T-helper 2 cell treated with Interferon-gamma antibody and Interleukin-4, amounts not matched to agents 5 μg/mL and 100 μg/mL, for 36 hours (primary cell): ENCODE measurements around the gene PDZRN3.

Experiments
- DNase-seq: peaks from one replicate; pipeline ENCODE4 v3.0.0; 2021; ENCODE audit warnings: low spot score
- H3K27ac Mint-ChIP-seq: one replicate; pipeline ENCODE4 v1.8.0; 2021; ENCODE audit warnings: mild to moderate bottlenecking, mixed read lengths
- H3K27me3 Mint-ChIP-seq: one replicate; pipeline ENCODE4 v1.8.0; 2021; ENCODE audit warnings: low read depth, mixed read lengths
- H3K36me3 Mint-ChIP-seq: one replicate; pipeline ENCODE4 v1.8.0; 2021; ENCODE audit warnings: low read depth, mixed read lengths
- H3K4me1 Mint-ChIP-seq: one replicate; pipeline ENCODE4 v1.8.0; 2021; ENCODE audit warnings: low read depth, mixed read lengths
- H3K4me3 Mint-ChIP-seq: one replicate; pipeline ENCODE4 v1.8.0; 2022; ENCODE audit warnings: mild to moderate bottlenecking, moderate library complexity, mixed read lengths
- H3K9me3 Mint-ChIP-seq: one replicate; pipeline ENCODE4 v1.8.0; 2021; ENCODE audit warnings: mixed read lengths

PDZRN3 gene

DNA sequence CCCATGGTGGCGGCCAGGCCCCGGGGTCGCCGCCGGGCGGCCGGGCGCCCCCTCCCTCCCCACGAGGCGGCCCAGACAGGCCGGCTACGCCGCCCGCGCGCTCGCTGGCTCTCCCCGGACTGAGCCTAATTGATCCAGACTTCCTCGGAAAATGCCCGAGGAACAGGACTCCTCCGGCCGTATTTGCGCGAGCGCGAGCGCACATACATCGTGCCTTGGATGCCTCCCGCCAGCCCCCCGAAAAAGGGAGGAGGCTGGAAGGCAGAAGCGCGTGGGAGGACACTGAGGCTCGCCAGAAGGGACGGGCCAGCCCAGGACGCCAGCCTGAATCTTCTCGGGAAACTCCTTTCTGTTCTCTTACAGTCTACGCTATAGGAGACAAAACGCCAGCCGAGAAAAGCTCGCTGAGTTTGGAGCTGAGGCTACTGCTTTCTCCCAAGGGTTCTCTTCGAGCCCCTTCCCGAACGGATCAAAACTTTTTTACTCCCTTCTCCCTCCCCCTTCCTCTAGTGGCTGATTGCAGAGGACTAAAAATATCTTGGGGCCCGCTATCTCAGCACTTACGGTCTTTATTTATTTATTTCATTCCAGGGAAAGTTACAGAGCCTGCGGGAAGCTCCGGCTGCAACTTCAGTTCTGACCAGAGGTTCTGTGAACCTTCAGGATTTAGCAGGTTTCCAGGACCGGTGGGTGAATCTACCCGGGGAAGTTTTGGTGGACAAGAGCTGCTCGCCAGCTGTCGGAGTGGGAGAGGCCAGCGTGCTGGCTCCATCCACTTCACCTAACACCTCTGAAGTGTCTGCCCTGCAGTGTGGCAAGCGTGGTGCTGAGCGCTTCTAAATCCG is at the start of gene PDZRN3:
TSS of gene PDZRN3 (minus strand) at position 121 of the 845 bp plus-strand sequence.
- peaks cover 17% of the 10 kb centered on the region for H3K27me3 Mint-ChIP-seq
- H3K4me3 Mint-ChIP-seq = no peak within 1 kb of the TSS

DNA sequence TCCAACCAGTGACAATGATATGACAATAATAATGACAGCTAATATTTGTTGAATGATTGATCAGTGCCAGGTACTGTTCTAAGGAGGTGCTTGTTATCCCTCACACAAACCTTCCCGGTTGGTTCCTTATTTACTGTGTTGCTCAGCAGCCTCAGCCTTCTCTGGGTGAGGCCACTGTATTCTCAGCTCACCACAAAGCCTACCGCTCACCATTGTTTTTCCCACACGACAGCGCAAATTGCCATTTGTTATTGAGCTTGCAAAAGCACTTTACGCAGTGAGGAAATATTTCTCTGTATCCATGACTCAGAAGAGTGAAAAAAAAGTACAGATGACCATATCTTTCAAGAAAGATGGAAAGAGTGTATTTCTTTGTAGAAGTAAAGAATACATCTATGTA is 49.5 kb upstream of the PDZRN3 start:
- Mint-ChIP-seq H3K27ac (no peak overlapping the region), H3K27me3 (no peaks in the 10 kb centered on the region), H3K36me3 (no peaks in the 10 kb centered on the region), H3K4me3 (no peak overlapping the region), H3K4me1 (no peaks in the 10 kb centered on the region), H3K9me3 (no peaks in the 10 kb centered on the region)
- DNase-seq = no peak

More for the DNA sequence above, at the start of gene PDZRN3:
- Mint-ChIP-seq H3K9me3 (no peaks in the 10 kb centered on the region), H3K27ac (no peak within 1 kb of the TSS), H3K36me3 (no peaks in the 10 kb centered on the region), H3K4me1 (no peaks in the 10 kb centered on the region)
- DNase-seq = no peak

DNA sequence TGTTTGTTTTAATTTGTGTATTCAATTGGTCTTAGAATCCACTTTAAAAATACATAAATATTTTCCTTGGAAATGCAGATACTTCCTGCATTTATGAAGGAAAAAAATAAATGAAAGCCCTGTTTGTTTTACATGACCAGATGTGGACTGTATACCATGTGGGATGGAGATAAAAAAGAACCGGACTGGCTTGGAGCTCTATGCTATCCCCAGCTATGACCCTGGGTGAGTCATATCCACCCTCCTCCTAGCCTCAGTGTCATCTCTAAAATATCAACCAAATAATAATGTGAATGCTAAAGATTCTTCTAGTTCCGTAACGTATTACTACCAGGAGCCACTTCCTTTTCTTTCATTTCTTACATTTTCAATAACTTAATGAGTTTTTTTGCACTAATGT is 44.5 kb upstream of the PDZRN3 start:
- Mint-ChIP-seq H3K4me1 (no peaks in the 10 kb centered on the region), H3K36me3 (no peaks in the 10 kb centered on the region), H3K27ac (no peak overlapping the region), H3K9me3 (no peaks in the 10 kb centered on the region), H3K4me3 (no peak overlapping the region), H3K27me3 (no peaks in the 10 kb centered on the region)
- no peak for DNase-seq

DNA sequence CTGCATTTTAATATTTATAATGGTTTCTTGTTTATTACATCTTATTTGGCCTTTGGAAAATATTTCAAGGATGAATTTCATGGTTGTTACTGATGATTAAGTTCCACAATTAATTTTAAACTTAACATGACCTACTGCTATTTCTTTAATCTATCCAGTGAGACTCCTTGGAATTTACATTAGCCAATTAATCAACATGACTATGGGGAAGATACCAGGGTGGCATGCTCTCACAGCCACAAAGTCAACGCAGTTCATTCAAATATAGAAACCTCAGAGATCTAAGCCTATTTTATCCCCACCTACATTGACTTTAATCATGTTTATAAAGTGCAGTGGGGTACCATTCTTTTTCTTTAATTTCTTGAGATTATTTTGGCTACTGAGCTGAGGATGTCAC is 43.6 kb upstream of the PDZRN3 start:
- Mint-ChIP-seq H3K9me3 (no peaks in the 10 kb centered on the region), H3K27ac (no peak overlapping the region), H3K36me3 (no peaks in the 10 kb centered on the region), H3K4me3 (no peak overlapping the region), H3K27me3 (no peaks in the 10 kb centered on the region), H3K4me1 (no peaks in the 10 kb centered on the region)
- DNase-seq = no peak

DNA sequence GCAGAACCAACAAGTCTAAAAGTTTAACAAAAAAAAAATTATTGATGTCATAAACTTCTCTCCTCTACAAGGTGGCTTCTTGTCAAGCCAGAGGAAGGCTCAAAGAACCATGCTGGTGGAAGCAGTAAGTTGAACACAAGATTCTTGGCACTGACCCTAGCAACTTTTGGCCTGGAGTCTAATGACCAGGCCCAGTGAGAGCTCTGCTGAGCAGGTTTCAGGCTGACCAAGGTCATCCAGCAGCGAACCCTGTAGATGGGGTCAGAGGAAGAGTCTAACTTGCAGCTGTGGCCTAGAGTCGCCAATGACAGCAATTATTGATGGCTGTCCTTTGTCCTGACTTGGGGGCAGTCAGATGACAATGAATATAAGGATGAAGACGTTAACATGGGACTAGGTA is 43.1 kb upstream of the PDZRN3 start:
- no peaks in the 10 kb centered on the region for H3K36me3 Mint-ChIP-seq
- H3K4me3 Mint-ChIP-seq = no peak overlapping the region
- H3K27ac Mint-ChIP-seq = no peak overlapping the region
- H3K4me1 Mint-ChIP-seq = no peaks in the 10 kb centered on the region
- H3K27me3 Mint-ChIP-seq = no peaks in the 10 kb centered on the region
- H3K9me3 Mint-ChIP-seq = no peaks in the 10 kb centered on the region
- no peak for DNase-seq

DNA sequence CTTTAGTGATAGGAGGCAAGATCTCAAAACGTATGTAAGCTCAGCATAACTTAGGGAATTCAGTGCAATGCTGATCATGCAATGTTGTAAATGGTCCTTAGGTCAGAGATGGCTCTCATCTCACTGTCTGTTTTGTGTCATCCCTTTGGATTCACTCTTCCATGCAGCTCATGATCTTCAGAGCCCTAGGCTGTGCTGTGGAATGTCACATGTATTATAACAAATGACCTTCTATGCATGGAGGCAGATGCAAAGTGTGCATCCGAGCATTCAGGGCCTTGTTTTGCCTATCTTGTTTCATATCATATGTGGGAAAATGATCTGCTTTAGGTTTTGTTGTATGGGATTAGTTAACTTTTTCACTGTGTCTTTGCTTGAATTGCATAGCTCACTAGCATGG is 40.5 kb upstream of the PDZRN3 start:
- H3K4me1 Mint-ChIP-seq = no peaks in the 10 kb centered on the region
- no peak overlapping the region for H3K27ac Mint-ChIP-seq
- H3K36me3 Mint-ChIP-seq = no peaks in the 10 kb centered on the region
- no peaks in the 10 kb centered on the region for H3K27me3 Mint-ChIP-seq
- no peak overlapping the region for H3K4me3 Mint-ChIP-seq
- no peaks in the 10 kb centered on the region for H3K9me3 Mint-ChIP-seq
- no peak for DNase-seq

DNA sequence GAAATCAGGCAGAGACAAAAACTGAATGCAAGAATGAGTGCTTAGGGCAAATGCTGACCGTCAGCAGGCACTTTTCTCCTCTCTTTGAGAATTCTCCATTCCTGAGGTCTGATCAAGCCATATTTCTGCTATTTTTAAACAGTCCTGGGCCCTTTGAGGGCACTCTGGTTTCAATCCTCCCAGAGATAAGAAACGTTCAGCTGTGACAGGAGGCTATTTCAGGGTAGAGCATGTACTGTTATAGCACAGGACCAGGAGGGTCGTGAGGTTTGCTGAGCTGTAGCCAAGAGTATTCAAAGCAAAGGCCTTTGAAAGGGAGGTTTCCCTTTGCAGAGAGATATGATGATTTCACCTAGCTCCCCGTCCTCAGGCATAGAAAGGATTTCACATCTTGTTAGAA is 39.6 kb upstream of the PDZRN3 start:
- Mint-ChIP-seq H3K27me3 (no peaks in the 10 kb centered on the region), H3K4me3 (no peak overlapping the region), H3K9me3 (no peaks in the 10 kb centered on the region), H3K27ac (no peak overlapping the region), H3K4me1 (no peaks in the 10 kb centered on the region), H3K36me3 (no peaks in the 10 kb centered on the region)
- no peak for DNase-seq

DNA sequence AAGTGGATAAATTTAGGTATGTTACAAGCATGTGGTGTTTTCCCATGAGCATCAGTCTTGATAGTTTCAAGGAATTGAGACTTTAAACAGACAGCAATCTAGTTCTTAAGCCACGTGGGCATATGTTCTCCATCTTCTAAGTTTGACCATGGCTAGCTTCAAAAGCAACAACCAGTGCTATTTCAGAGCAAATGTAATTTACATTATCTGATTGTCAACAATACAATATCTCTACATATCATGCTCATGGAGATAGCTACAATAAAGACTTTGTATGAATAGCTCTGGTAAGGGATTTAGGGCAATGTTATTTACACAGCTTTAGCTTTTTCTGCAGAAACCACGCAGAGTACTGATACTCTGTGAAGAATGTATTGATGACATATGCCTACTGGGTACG is 38.8 kb upstream of the PDZRN3 start:
- H3K9me3 Mint-ChIP-seq = no peaks in the 10 kb centered on the region
- no peak overlapping the region for H3K27ac Mint-ChIP-seq
- DNase-seq = no peak
- no peaks in the 10 kb centered on the region for H3K27me3 Mint-ChIP-seq
- no peaks in the 10 kb centered on the region for H3K36me3 Mint-ChIP-seq
- H3K4me1 Mint-ChIP-seq = no peaks in the 10 kb centered on the region
- H3K4me3 Mint-ChIP-seq = no peak overlapping the region

DNA sequence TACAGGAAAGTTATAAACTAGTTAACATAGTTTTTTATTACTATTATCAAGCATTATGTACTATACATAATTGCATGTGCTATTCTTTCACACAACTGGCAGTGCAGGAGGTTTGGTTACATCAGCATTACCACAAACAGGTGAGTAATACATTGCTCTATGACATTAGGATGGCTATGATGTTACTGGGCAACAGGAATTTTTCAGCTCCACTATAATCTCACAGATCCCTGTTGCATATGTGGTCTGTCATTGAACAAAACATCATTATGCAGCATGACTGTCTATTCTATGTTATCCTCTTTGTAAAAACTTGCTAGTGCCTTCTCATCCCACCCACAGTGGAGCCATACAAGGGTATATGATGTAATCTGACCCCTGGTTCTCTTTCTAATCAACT is 36.5 kb upstream of the PDZRN3 start:
- Mint-ChIP-seq H3K27me3 (no peaks in the 10 kb centered on the region), H3K27ac (no peak overlapping the region), H3K36me3 (no peaks in the 10 kb centered on the region), H3K4me3 (no peak overlapping the region), H3K4me1 (no peaks in the 10 kb centered on the region), H3K9me3 (no peaks in the 10 kb centered on the region)
- no peak for DNase-seq

DNA sequence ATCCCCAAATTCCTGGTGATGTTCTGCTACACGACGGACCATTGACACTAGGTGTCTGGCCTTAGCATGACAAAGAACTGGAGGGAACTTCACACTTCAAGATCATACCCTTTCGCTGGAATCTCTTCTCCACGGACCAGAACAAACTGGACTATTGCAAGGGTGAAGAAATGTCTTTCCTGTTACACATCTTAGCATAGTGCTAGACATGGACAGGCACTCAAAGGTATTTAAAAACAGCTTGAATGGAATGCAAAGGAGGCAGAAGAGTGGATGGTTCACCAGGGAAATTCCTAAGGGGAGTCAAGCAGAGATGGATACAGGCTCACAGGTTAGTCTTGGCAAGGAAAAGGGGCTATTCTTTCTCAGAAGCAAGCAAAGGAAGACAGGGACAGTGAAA is 33.5 kb upstream of the PDZRN3 start:
- H3K36me3 Mint-ChIP-seq = no peaks in the 10 kb centered on the region
- no peak for DNase-seq
- H3K9me3 Mint-ChIP-seq = no peaks in the 10 kb centered on the region
- H3K4me3 Mint-ChIP-seq = no peak overlapping the region
- no peak overlapping the region for H3K27ac Mint-ChIP-seq
- no peaks in the 10 kb centered on the region for H3K27me3 Mint-ChIP-seq
- H3K4me1 Mint-ChIP-seq = no peaks in the 10 kb centered on the region

DNA sequence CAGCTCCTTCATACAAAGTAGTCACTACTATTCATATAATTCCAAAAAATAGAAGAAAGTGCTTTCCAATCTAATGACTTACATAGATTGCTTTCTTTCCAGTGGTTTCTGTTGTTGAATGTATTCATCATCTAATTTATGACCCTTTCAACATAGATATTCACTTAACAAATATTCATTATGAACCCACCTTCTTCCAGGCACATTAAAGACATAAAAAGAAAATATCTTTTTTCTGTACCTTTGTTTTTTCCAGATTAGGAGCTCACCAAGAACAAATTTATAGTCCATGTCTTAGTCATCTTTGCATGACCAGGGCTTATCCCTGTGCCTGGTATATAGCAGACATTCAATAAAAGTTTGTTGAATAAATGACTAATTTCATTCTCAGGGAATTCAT is 32.4 kb upstream of the PDZRN3 start:
- Mint-ChIP-seq H3K27ac (no peak overlapping the region), H3K4me1 (no peaks in the 10 kb centered on the region), H3K27me3 (no peaks in the 10 kb centered on the region), H3K36me3 (no peaks in the 10 kb centered on the region), H3K9me3 (no peaks in the 10 kb centered on the region), H3K4me3 (no peak overlapping the region)
- DNase-seq = no peak

DNA sequence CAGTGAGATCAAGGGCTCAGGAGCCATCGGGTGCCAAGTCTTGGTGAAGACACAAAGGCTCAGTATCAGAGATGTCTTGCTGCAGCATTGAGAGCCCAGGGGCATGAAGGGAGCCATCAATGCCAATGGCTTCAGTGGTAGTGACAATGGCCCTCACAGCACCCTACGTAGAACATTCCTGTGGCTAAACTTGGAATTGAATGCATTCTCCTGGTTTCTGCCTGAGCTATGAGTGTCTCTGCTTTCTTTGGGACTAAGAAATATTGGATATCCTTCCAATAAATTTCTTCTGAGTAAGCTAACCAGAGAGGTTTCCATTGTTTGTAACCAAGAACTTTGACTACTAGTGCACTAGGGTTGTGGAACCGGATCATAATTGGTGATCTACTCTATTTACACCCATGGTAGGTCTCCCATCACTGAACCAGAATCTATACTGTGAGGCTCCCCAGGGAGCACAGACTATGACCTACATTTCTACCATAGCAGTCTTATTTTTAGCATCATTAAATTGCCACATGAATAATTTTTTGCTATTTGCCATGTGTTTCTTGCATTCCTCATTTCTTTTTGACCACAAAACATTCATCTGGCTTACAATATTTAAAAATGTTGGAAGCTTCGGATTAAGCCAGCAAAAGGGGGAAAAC is 31.6 kb upstream of the PDZRN3 start:
- H3K36me3 Mint-ChIP-seq = no peaks in the 10 kb centered on the region
- no peak for DNase-seq
- H3K9me3 Mint-ChIP-seq = no peaks in the 10 kb centered on the region
- H3K27me3 Mint-ChIP-seq = no peaks in the 10 kb centered on the region
- H3K4me1 Mint-ChIP-seq = no peaks in the 10 kb centered on the region
- H3K27ac Mint-ChIP-seq = no peak overlapping the region
- H3K4me3 Mint-ChIP-seq = no peak overlapping the region

DNA sequence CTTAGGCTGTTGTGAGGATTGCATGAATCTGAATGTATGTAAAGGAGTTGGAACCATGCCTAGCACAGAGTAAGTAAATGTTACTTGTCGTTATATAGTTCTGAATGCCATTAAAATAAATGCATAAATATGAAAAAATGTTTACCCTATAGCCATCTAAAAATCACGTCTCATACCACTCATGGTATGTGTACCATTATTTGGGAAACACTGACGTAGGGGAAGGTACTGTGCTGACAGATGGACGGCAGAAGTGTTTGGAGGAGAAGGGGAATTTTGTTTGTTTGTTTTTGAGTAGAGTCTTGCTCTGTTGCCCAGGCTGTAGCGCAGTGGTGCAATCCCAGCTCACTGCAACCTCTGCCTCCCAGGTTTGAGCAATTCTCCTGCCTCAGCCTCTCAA is 30.5 kb upstream of the PDZRN3 start:
- no peak overlapping the region for H3K4me3 Mint-ChIP-seq
- no peaks in the 10 kb centered on the region for H3K36me3 Mint-ChIP-seq

DNA sequence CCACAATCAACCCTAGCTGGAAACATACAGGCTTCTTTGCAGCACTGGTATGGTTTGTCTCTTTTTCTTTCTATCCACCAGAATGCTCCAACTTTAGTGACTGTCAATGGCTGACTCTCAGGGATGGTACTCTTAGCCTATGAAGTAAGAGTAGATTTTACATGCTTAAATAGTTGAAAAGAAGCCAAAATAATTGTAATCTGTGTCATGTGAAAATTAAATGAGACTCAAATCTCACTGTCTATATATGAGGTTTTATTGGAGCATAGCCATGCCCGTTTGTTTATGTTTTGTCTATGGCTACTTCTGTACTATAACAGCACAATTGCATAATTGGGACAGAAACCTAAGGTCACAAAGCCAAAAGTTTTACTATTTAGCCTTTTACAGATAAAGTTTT is 29.1 kb upstream of the PDZRN3 start:
- Mint-ChIP-seq H3K27me3 (no peaks in the 10 kb centered on the region), H3K9me3 (no peaks in the 10 kb centered on the region), H3K36me3 (no peaks in the 10 kb centered on the region), H3K4me1 (no peaks in the 10 kb centered on the region), H3K4me3 (no peak overlapping the region), H3K27ac (no peak overlapping the region)
- no peak for DNase-seq

More for the DNA sequence above, 30.5 kb upstream of the PDZRN3 start:
- H3K9me3 Mint-ChIP-seq = no peaks in the 10 kb centered on the region
- no peaks in the 10 kb centered on the region for H3K4me1 Mint-ChIP-seq
- no peak overlapping the region for H3K27ac Mint-ChIP-seq
- DNase-seq = no peak
- no peaks in the 10 kb centered on the region for H3K27me3 Mint-ChIP-seq

DNA sequence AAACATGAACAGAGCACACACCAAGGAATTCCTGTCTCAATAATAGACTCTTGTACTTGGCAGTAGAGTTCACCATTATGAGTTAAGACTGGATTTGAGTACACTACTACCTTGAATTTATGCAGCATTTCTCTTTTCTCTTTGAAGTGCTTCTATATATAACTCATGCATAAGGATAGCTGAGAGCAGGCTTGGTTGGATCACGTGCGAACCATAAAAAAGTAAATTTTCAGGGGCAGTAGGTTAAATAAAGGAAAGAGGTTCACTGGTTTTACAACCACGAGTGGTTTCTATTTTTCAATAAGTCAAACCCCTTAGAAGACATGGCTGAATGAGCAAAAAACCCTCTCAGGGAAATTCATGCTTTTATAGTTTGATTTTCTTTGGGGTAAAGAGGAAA is 28.6 kb upstream of the PDZRN3 start:
- no peaks in the 10 kb centered on the region for H3K4me1 Mint-ChIP-seq
- H3K9me3 Mint-ChIP-seq = no peaks in the 10 kb centered on the region
- DNase-seq = no peak
- H3K36me3 Mint-ChIP-seq = no peaks in the 10 kb centered on the region
- H3K27me3 Mint-ChIP-seq = no peaks in the 10 kb centered on the region
- H3K4me3 Mint-ChIP-seq = no peak overlapping the region
- H3K27ac Mint-ChIP-seq = no peak overlapping the region
